ENCODE measurements around the gene PLPP7.
A peak's percentile ranks its signal among the peaks of the same experiment; 100 is the strongest.

The PLPP7 gene

GRCh38 chr9:131320031-131320685 is 30.6 kb downstream of the PLPP7 start:
- Histone ChIP-seq H4K91ac (ENCODE audit: low read length) (peak overlapping the region; percentile 3), H3K4me1 (ENCODE audit: control insufficient read depth, insufficient read depth, low read depth, low read length) (no peaks in the 10 kb centered on the region), H3K4ac (ENCODE audit: low read depth in 1 of 2, low read length in 2 of 2) (no peak overlapping the region), H2AK5ac (ENCODE audit: low read length, severe bottlenecking) (no peak overlapping the region), H2BK5ac (ENCODE audit: low read depth, low read length, poor library complexity, severe bottlenecking) (no peak overlapping the region), H2BK15ac (ENCODE audit: low read depth, poor library complexity, severe bottlenecking) (no peak overlapping the region), H3K4me2 (ENCODE audit: low read length, poor library complexity, severe bottlenecking) (no peak overlapping the region), H3K36me3 (ENCODE audit: control insufficient read depth in 1 of 2, insufficient read depth in 2 of 2, low read depth in 1 of 2, low read length in 2 of 2) (no peaks in the 10 kb centered on the region), H3K14ac (ENCODE audit: low read length in 2 of 2) (peak overlapping the region in 1 of 2 experiments; percentile 1), H2BK12ac (ENCODE audit: low read length in 2 of 2) (peak overlapping the region; percentile 6 to 53), H3K23ac (ENCODE audit: low read length in 2 of 2) (no peak overlapping the region), H3K9me3 (ENCODE audit: control insufficient read depth, low read length) (no peaks in the 10 kb centered on the region), H4K8ac (ENCODE audit: low read length) (no peak overlapping the region), H3K4me3 (ENCODE audit: insufficient read depth in 1 of 2, low read depth in 1 of 2, low read length in 2 of 2) (peak overlapping the region in 1 of 2 experiments; percentile 61), H3K27me3 (ENCODE audit: control insufficient read depth in 1 of 2, insufficient read depth in 1 of 2, low read length in 2 of 2) (peaks cover 12 to 19% of the 10 kb centered on the region in 2 experiments), H3K18ac (ENCODE audit: low read depth in 1 of 2, low read length in 2 of 2) (peak overlapping the region in 1 of 2 experiments; percentile 14), H2AFZ (ENCODE audit: low read depth, low read length) (peak overlapping the region; percentile 18), H3K79me1 (replicated peaks; ENCODE audit: low read length, poor library complexity, severe bottlenecking) (no peaks in the 10 kb centered on the region), H2BK120ac (ENCODE audit: low read depth, low read length) (no peak overlapping the region), H3K9ac (ENCODE audit: low read length) (peak overlapping the region; percentile 69), H3K27ac (ENCODE audit: low read length, poor library complexity, severe bottlenecking) (no peak overlapping the region)
- 79% methylated on average over 17 of the region's 19 CpGs for WGBS
- DNase-seq: no peak

DNA sequence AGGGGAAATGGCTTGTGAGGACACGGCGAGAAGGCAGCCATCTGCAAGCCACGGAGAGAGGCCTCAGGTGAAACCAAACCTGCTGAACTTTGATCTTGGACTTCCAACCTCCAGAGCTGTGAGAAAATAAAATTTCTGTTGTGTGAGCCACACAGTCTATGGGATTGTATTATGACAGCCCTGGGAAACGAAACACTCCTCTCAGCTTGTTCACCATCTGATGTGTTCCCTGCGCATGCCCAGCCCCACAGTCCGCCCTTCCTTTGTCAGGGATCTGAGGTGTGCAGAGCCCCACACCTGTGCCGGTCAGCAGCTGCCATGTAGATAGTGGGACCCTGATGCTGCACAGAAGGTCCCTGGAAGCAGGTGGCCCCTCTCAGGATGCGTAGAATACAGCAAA is 34.1 kb downstream of the PLPP7 start:
- Histone ChIP-seq H3K4me3 (ENCODE audit: insufficient read depth in 1 of 2, low read depth in 1 of 2, low read length in 2 of 2) (no peak overlapping the region), H2AFZ (ENCODE audit: low read depth, low read length) (no peak overlapping the region), H2BK5ac (ENCODE audit: low read depth, low read length, poor library complexity, severe bottlenecking) (no peak overlapping the region), H3K27me3 (ENCODE audit: control insufficient read depth in 1 of 2, insufficient read depth in 1 of 2, low read length in 2 of 2) (peaks cover 6 to 8% of the 10 kb centered on the region in 2 experiments), H4K91ac (ENCODE audit: low read length) (no peak overlapping the region), H2BK120ac (ENCODE audit: low read depth, low read length) (no peak overlapping the region), H3K9me3 (ENCODE audit: control insufficient read depth, low read length) (no peaks in the 10 kb centered on the region), H3K4me2 (ENCODE audit: low read length, poor library complexity, severe bottlenecking) (no peak overlapping the region), H2AK5ac (ENCODE audit: low read length, severe bottlenecking) (no peak overlapping the region), H3K36me3 (ENCODE audit: control insufficient read depth in 1 of 2, insufficient read depth in 2 of 2, low read depth in 1 of 2, low read length in 2 of 2) (no peaks in the 10 kb centered on the region), H3K9ac (ENCODE audit: low read length) (no peak overlapping the region), H4K8ac (ENCODE audit: low read length) (no peak overlapping the region), H2BK12ac (ENCODE audit: low read length in 2 of 2) (no peak overlapping the region), H3K4ac (ENCODE audit: low read depth in 1 of 2, low read length in 2 of 2) (no peak overlapping the region), H2BK15ac (ENCODE audit: low read depth, poor library complexity, severe bottlenecking) (no peak overlapping the region), H3K4me1 (ENCODE audit: control insufficient read depth, insufficient read depth, low read depth, low read length) (no peaks in the 10 kb centered on the region), H3K79me1 (replicated peaks; ENCODE audit: low read length, poor library complexity, severe bottlenecking) (no peaks in the 10 kb centered on the region), H3K18ac (ENCODE audit: low read depth in 1 of 2, low read length in 2 of 2) (no peak overlapping the region), H3K14ac (ENCODE audit: low read length in 2 of 2) (no peak overlapping the region), H3K23ac (ENCODE audit: low read length in 2 of 2) (no peak overlapping the region), H3K27ac (ENCODE audit: low read length, poor library complexity, severe bottlenecking) (no peak overlapping the region)
- DNase-seq: no peak
- WGBS: 92% methylated on average over 8 of the region's 8 CpGs

DNA sequence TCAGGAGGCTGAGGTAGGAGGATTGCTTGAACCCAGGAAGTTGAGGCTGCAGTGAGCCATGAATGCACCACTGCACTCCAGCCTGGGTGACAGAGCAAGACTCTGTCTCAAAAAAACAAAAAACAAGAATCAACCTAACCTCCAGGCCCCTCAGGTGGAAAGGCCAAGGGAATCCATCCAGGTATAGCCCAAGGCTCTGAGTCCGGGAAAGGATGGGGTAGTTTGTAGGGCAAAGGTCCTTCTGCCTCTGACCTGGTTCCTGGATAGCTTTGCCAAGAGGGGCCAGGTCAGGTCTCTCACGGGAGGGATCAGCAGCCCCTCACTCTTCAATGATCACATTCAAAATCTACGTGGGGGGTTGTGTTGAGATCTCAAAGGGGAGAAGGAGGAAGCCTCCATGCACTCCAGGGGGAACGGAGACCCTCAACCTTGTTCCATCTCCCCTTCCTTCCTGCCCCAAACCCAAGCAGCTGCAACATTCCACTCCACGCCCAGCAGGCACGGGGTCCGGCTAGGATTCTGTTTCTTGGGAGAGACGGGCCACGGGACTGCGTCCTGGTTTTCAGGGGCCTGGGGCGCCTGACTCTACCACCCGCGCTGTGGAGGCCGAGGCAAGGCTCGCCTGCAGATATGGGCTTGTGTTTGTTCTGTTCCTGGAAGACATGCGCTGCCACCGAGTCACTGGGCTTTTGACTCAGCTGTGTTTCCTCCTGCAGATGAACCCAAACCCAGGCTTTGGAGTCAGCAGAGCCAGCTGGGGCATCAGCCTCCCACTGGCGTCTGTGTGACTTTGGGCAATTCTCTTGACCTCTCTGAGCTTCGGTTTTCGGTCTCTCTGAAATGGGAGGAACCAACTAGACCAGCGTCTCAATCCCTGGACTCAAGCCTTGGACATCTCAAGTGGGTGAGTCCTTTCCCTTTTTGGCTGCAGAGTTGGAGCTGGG is 35.5 kb downstream of the PLPP7 start:
- Histone ChIP-seq H3K4me3 (ENCODE audit: insufficient read depth in 1 of 2, low read depth in 1 of 2, low read length in 2 of 2) (no peak overlapping the region), H3K9ac (ENCODE audit: low read length) (no peak overlapping the region), H4K91ac (ENCODE audit: low read length) (peak overlapping the region; percentile 39), H3K18ac (ENCODE audit: low read depth in 1 of 2, low read length in 2 of 2) (no peak overlapping the region), H2BK120ac (ENCODE audit: low read depth, low read length) (no peak overlapping the region), H3K4ac (ENCODE audit: low read depth in 1 of 2, low read length in 2 of 2) (no peak overlapping the region), H2AFZ (ENCODE audit: low read depth, low read length) (no peak overlapping the region), H3K36me3 (ENCODE audit: control insufficient read depth in 1 of 2, insufficient read depth in 2 of 2, low read depth in 1 of 2, low read length in 2 of 2) (no peaks in the 10 kb centered on the region), H2BK12ac (ENCODE audit: low read length in 2 of 2) (peak overlapping the region in 1 of 2 experiments; percentile 87), H3K27ac (ENCODE audit: low read length, poor library complexity, severe bottlenecking) (no peak overlapping the region), H2BK15ac (ENCODE audit: low read depth, poor library complexity, severe bottlenecking) (peak overlapping the region; percentile 33), H3K27me3 (ENCODE audit: control insufficient read depth in 1 of 2, insufficient read depth in 1 of 2, low read length in 2 of 2) (peaks cover 6 to 21% of the 10 kb centered on the region in 2 experiments), H2BK5ac (ENCODE audit: low read depth, low read length, poor library complexity, severe bottlenecking) (no peak overlapping the region), H4K8ac (ENCODE audit: low read length) (no peak overlapping the region), H3K14ac (ENCODE audit: low read length in 2 of 2) (no peak overlapping the region), H3K4me2 (ENCODE audit: low read length, poor library complexity, severe bottlenecking) (no peak overlapping the region), H3K9me3 (ENCODE audit: control insufficient read depth, low read length) (no peaks in the 10 kb centered on the region), H3K23ac (ENCODE audit: low read length in 2 of 2) (no peak overlapping the region), H2AK5ac (ENCODE audit: low read length, severe bottlenecking) (no peak overlapping the region), H3K79me1 (replicated peaks; ENCODE audit: low read length, poor library complexity, severe bottlenecking) (no peaks in the 10 kb centered on the region), H3K4me1 (ENCODE audit: control insufficient read depth, insufficient read depth, low read depth, low read length) (no peaks in the 10 kb centered on the region)
- DNase-seq: no peak
- 96% methylated on average over 20 of the region's 21 CpGs for WGBS

GRCh38 chr9:131329241-131329641 is 39.7 kb downstream of the PLPP7 start:
- H3K79me1 ChIP-seq (replicated peaks; ENCODE audit: low read length, poor library complexity, severe bottlenecking): no peaks in the 10 kb centered on the region
- no peak overlapping the region for H3K18ac ChIP-seq (ENCODE audit: low read depth in 1 of 2, low read length in 2 of 2)
- no peak overlapping the region for H2BK12ac ChIP-seq (ENCODE audit: low read length in 2 of 2)
- H2BK5ac ChIP-seq (ENCODE audit: low read depth, low read length, poor library complexity, severe bottlenecking): no peak overlapping the region
- no peak overlapping the region for H3K4me3 ChIP-seq (ENCODE audit: insufficient read depth in 1 of 2, low read depth in 1 of 2, low read length in 2 of 2)
- H2BK120ac ChIP-seq (ENCODE audit: low read depth, low read length): no peak overlapping the region
- H3K4me2 ChIP-seq (ENCODE audit: low read length, poor library complexity, severe bottlenecking): no peak overlapping the region
- H4K8ac ChIP-seq (ENCODE audit: low read length): no peak overlapping the region
- no peak overlapping the region for H3K23ac ChIP-seq (ENCODE audit: low read length in 2 of 2)
- no peak overlapping the region for H2AFZ ChIP-seq (ENCODE audit: low read depth, low read length)
- H3K4ac ChIP-seq (ENCODE audit: low read depth in 1 of 2, low read length in 2 of 2): no peak overlapping the region
- H2BK15ac ChIP-seq (ENCODE audit: low read depth, poor library complexity, severe bottlenecking): no peak overlapping the region
- H3K14ac ChIP-seq (ENCODE audit: low read length in 2 of 2): no peak overlapping the region
- H3K27me3 ChIP-seq (ENCODE audit: control insufficient read depth in 1 of 2, insufficient read depth in 1 of 2, low read length in 2 of 2): peaks cover 6 to 28% of the 10 kb centered on the region in 2 experiments
- DNase-seq: no peak
- no peak overlapping the region for H3K9ac ChIP-seq (ENCODE audit: low read length)
- 78% methylated on average over 10 of the region's 11 CpGs for WGBS
- H3K9me3 ChIP-seq (ENCODE audit: control insufficient read depth, low read length): no peaks in the 10 kb centered on the region
- H3K27ac ChIP-seq (ENCODE audit: low read length, poor library complexity, severe bottlenecking): no peak overlapping the region
- H3K4me1 ChIP-seq (ENCODE audit: control insufficient read depth, insufficient read depth, low read depth, low read length): peaks cover 7% of the 10 kb centered on the region
- H2AK5ac ChIP-seq (ENCODE audit: low read length, severe bottlenecking): no peak overlapping the region
- no peaks in the 10 kb centered on the region for H3K36me3 ChIP-seq (ENCODE audit: control insufficient read depth in 1 of 2, insufficient read depth in 2 of 2, low read depth in 1 of 2, low read length in 2 of 2)
- H4K91ac ChIP-seq (ENCODE audit: low read length): no peak overlapping the region

Measured in mesenchymal stem cell (in vitro differentiated cells and primary cell).